Endothelial cell of umbilical vein (primary cell): ENCODE results near the gene XDH. TPM values are rescaled to one million over a fixed set of nuclear protein-coding genes. Genes with fewer than 3 reads are reported as not detected.

Source experiments
- BruUV-seq: library from RNA; stranded (reverse); fragments of 400-500 nt; replicated peaks from 2 replicates; lab custom pipeline; 2021; lab: Mats Ljungman, UMichigan
- CTCF ChIA-PET: fragments of 300-600, 350-600 bp; sonication (Branson Sonifier 250); formaldehyde crosslinking; loops from one replicate; lab custom pipeline; 2021; ENCODE audit warnings: antibody characterized with exemption, inconsistent platforms; lab: Charles Lee
- POLR2A ChIA-PET: fragments of 300-600, 350-600 bp; sonication (Branson Sonifier 250); formaldehyde crosslinking; loops from one replicate; lab custom pipeline; 2021; ENCODE audit warnings: antibody characterized with exemption, inconsistent platforms; lab: Charles Lee
- DNase-seq: peaks from one replicate; pipeline ENCODE4 v3.0.0-alpha.2; 2011; ENCODE audit warnings: low read depth, low spot score
- FAIRE-seq: peaks from 2 replicates; lab custom pipeline; 2011; peaks lifted over from hg19 to GRCh38; lab: Jason Lieb, UNC
- H2AFZ ChIP-seq: 2 replicates; pipeline ENCODE4 v1.6.0; 2012; ENCODE audit warnings: low read depth, low read length, control low read depth, inconsistent platforms
- H3K27ac ChIP-seq: 2 replicates; pipeline ENCODE4 v1.5.1; 2011; ENCODE audit warnings: low read depth, mild to moderate bottlenecking, control low read depth, low read length, moderate library complexity; ENCODE audit not compliant: insufficient read depth
- H3K27me3 ChIP-seq, 2 experiments: 2 replicates each; pipeline versions ENCODE4 v1.6.0 to v1.6.1; 2011; ENCODE audit warnings: low read length in 2 of 2, mixed read lengths in 1 of 2; ENCODE audit not compliant: control insufficient read depth in 2 of 2, insufficient read depth in 2 of 2
- H3K36me3 ChIP-seq, 2 experiments: 2 replicates in 1 of 2; 3 replicates in 1 of 2; pipeline ENCODE4 v1.5.1; 2011; ENCODE audit warnings: low read length in 2 of 2, mild to moderate bottlenecking in 1 of 2, moderate library complexity in 1 of 2; ENCODE audit not compliant: control insufficient read depth in 2 of 2, insufficient read depth in 2 of 2; ENCODE audit errors: extremely low read depth in 1 of 2
- H3K4me1 ChIP-seq: 3 replicates; pipeline ENCODE4 v1.5.1; 2011; ENCODE audit warnings: mild to moderate bottlenecking, low read length; ENCODE audit not compliant: control insufficient read depth, insufficient read depth; ENCODE audit errors: extremely low read depth
- H3K4me2 ChIP-seq: 2 replicates; pipeline ENCODE4 v1.6.1; 2011; ENCODE audit warnings: low read length, control low read depth, mixed read lengths; ENCODE audit not compliant: insufficient read depth
- H3K4me3 ChIP-seq, 3 experiments: fragments of 200-600 bp in 1 of 3; sonication (generic), shearing (Covaris generic) in 1 of 3; replicated peaks in 1 of 3; 2 replicates each; pipeline ENCODE4 v1.5.1; 2011 to 2016; ENCODE audit warnings: control low read depth in 3 of 3, low read length in 3 of 3, mild to moderate bottlenecking in 2 of 3, inconsistent platforms in 1 of 3, low read depth in 1 of 3, moderate library complexity in 1 of 3; ENCODE audit not compliant: insufficient read depth in 1 of 3
- H3K79me2 ChIP-seq: 2 replicates; pipeline ENCODE4 v1.6.0; 2012; ENCODE audit warnings: low read length, inconsistent platforms; ENCODE audit not compliant: control insufficient read depth, insufficient read depth
- H3K9ac ChIP-seq: replicated peaks from 2 replicates; pipeline ENCODE3; 2011; ENCODE audit warnings: low read length, control low read depth; ENCODE audit not compliant: insufficient read depth; ENCODE audit errors: extremely low read depth
- H3K9me1 ChIP-seq: replicated peaks from 3 replicates; pipeline ENCODE4 v1.6.0; 2011; ENCODE audit warnings: mild to moderate bottlenecking, low read length; ENCODE audit not compliant: control insufficient read depth, insufficient read depth; ENCODE audit errors: extremely low read depth
- H3K9me3 ChIP-seq: replicated peaks from 2 replicates; pipeline ENCODE4 v1.5.1; 2012; ENCODE audit warnings: low read length, inconsistent platforms; ENCODE audit not compliant: control insufficient read depth, insufficient read depth
- H4K20me1 ChIP-seq: replicated peaks from 2 replicates; pipeline ENCODE3; 2011; ENCODE audit warnings: mild to moderate bottlenecking, low read length; ENCODE audit not compliant: control insufficient read depth, insufficient read depth; ENCODE audit errors: extremely low read depth
- JUN ChIP-seq: IDR thresholded peaks from 2 replicates; pipeline ENCODE4 v1.6.1; 2011; ENCODE audit warnings: borderline replicate concordance, low read depth; ENCODE audit not compliant: insufficient read length, insufficient read depth
- MYC ChIP-seq: IDR thresholded peaks from one replicate; pipeline ENCODE4 v1.6.1; 2011; ENCODE audit warnings: mild to moderate bottlenecking, low read depth, low read length
- POLR2A ChIP-seq: IDR thresholded peaks from 2 replicates; pipeline ENCODE4 v1.6.1; 2012; ENCODE audit warnings: low read depth, mild to moderate bottlenecking, control low read depth, low read length
- dilution Hi-C: fragments of 300-500 bp; cut with MboI; formaldehyde crosslinking; loops from one replicate; pipeline ENCODE4 v1.15.0; 2019; ENCODE audit warnings: low sequenced_read_pairs; ENCODE audit not compliant: extremely low pct_ligation_motif_present
- intact Hi-C: fragments of 100-400 bp; cut with micrococcal nuclease; formaldehyde crosslinking; loops from one replicate; pipeline ENCODE4 v1.10.0; 2022
- polyA plus RNA-seq, 4 experiments: library from polyadenylated mRNA; depleted of rRNA in 3 of 4; stranded (reverse) in 3 of 4; unstranded in 1 of 4; fragments of >200 nt; gene quantifications; 2 replicates each; pipeline versions ENCODE4 v1.2.1 to v1.2.3, GENCODE V29; 2011 to 2012; ENCODE audit warnings: missing spikeins in 1 of 4
- total RNA-seq: library from RNA; stranded (reverse); gene quantifications from 2 replicates; pipeline ENCODE4 v1.2.3, GENCODE V29; 2021

Gene XDH
- total and polyA plus RNA-seq, 2 donors (not counting 3 experiments of a cell fraction or from before 2014, with no cell fraction given) = not detected

DNA sequence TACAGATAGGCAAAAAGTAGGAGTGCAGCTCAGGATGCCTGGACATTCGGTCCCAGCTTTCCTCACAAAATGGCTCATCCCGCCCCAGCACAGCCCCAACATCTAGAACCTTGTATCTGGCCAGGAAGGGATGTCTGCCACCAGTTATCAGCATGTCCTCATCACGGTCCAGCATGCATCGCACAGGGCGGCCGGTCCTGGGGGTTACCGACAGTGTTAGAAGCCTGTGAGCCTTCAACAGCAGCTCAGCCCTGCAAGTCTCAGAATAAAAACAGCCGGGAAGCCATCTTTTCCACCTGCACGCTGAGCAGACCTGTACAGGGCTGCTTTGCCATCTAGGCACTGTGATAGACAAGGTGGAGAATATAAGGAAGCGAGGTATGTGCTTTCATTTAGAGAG lies 49.2 kb downstream of the XDH start:
- no peak overlapping the region for H3K4me2 ChIP-seq
- no peak for TF ChIP-seq JUN
- no peak for DNase-seq
- intact Hi-C loops (no loop called here), dilution Hi-C loops (no loop called here)
- POLR2A ChIA-PET = no interaction called here
- H3K79me2 ChIP-seq = no peaks in the 10 kb centered on the region
- H3K36me3 ChIP-seq = no peaks in the 10 kb centered on the region
- no peak overlapping the region for H2AFZ ChIP-seq
- CTCF ChIA-PET = no interaction called here
- no peak for FAIRE-seq
- no peak overlapping the region for H3K27ac ChIP-seq
- no peaks in the 10 kb centered on the region for H3K27me3 ChIP-seq
- H4K20me1 ChIP-seq = no peaks in the 10 kb centered on the region
- H3K9me3 ChIP-seq = no peaks in the 10 kb centered on the region
- H3K4me1 ChIP-seq = no peaks in the 10 kb centered on the region
- H3K4me3 ChIP-seq = no peak overlapping the region
- no TSS peak for BruUV-seq
- no peak overlapping the region for H3K9ac ChIP-seq
- no peaks in the 10 kb centered on the region for H3K9me1 ChIP-seq

GRCh38 chr2:31363956-31364750 lies 50.4 kb downstream of the XDH start:
- FAIRE-seq (no peak), DNase-seq (no peak)
- H3K4me2 ChIP-seq = no peak overlapping the region
- H3K4me3 ChIP-seq = no peak overlapping the region
- no peak overlapping the region for H2AFZ ChIP-seq
- H3K79me2 ChIP-seq = no peaks in the 10 kb centered on the region
- TF ChIP-seq MYC (no peak), POLR2A (no peak)
- H3K27ac ChIP-seq = no peak overlapping the region
- H4K20me1 ChIP-seq = no peaks in the 10 kb centered on the region
- CTCF ChIA-PET = no interaction called here
- no peaks in the 10 kb centered on the region for H3K4me1 ChIP-seq
- dilution Hi-C loops = no loop called here
- POLR2A ChIA-PET = no interaction called here
- no peaks in the 10 kb centered on the region for H3K9me1 ChIP-seq
- no peak overlapping the region for H3K9ac ChIP-seq
- BruUV-seq = no TSS peak
- no peaks in the 10 kb centered on the region for H3K9me3 ChIP-seq
- intact Hi-C loops = no loop called here
- no peaks in the 10 kb centered on the region for H3K36me3 ChIP-seq
- no peaks in the 10 kb centered on the region for H3K27me3 ChIP-seq
